H1 (cell line): Measurements from ENCODE around the gene ACTR1B. TPM values are rescaled to one million over a fixed set of nuclear protein-coding genes. Genes with fewer than 3 reads are reported as not detected.
"Not testable (repeated sequence)": the region's sequence is repeated elsewhere in the genome, so short reads cannot be mapped to it uniquely, and the experiment has no call there.

Experiments
- CTCF ChIA-PET: fragments of 300-600 bp; sonication (Branson Sonifier 250); formaldehyde crosslinking; loops from one replicate; lab custom pipeline; 2021; ENCODE audit not compliant: partially characterized antibody; lab: Charles Lee
- POLR2A ChIA-PET: fragments of 300-600 bp; sonication (Branson Sonifier 250); formaldehyde crosslinking; loops from one replicate; lab custom pipeline; 2021; ENCODE audit warnings: inconsistent platforms; ENCODE audit not compliant: partially characterized antibody; lab: Charles Lee
- DNase-seq, 2 experiments: peaks; one replicate each; pipeline versions ENCODE4 v3.0.0 to v3.0.0-alpha.2; 2010 to 2022; ENCODE audit warnings: low spot score in 2 of 2, low read depth in 1 of 2, mixed read lengths in 1 of 2
- FAIRE-seq: peaks from 2 replicates; lab custom pipeline; 2011; peaks lifted over from hg19 to GRCh38; lab: Jason Lieb, UNC
- H2AFZ ChIP-seq: 2 replicates; pipeline ENCODE4 v1.8.1; 2012; ENCODE audit warnings: low read length, inconsistent platforms
- H2AK5ac ChIP-seq: 2 replicates; pipeline ENCODE4 v1.6.1; 2013; ENCODE audit warnings: low read depth, low read length
- H2BK120ac ChIP-seq: replicated peaks from 2 replicates; pipeline ENCODE3; 2013; ENCODE audit warnings: low read depth, low read length, inconsistent platforms
- H2BK12ac ChIP-seq: 2 replicates; pipeline ENCODE4 v1.6.1; 2013; ENCODE audit warnings: low read depth, low read length
- H2BK15ac ChIP-seq: 2 replicates; pipeline ENCODE4 v1.6.1; 2013; ENCODE audit warnings: low read length
- H2BK20ac ChIP-seq: 2 replicates; pipeline ENCODE4 v1.6.1; 2013; ENCODE audit warnings: low read length
- H2BK5ac ChIP-seq: 2 replicates; pipeline ENCODE4 v1.6.1; 2013; ENCODE audit warnings: low read depth, low read length
- H3K14ac ChIP-seq: 2 replicates; pipeline ENCODE4 v1.6.1; 2013; ENCODE audit warnings: inconsistent platforms; ENCODE audit not compliant: insufficient read length
- H3K18ac ChIP-seq: 2 replicates; pipeline ENCODE4 v1.6.1; 2013; ENCODE audit warnings: low read length; ENCODE audit errors: extremely low read depth
- H3K23ac ChIP-seq: 2 replicates; pipeline ENCODE4 v1.6.1; 2013; ENCODE audit warnings: inconsistent platforms; ENCODE audit not compliant: insufficient read length
- H3K23me2 ChIP-seq: 2 replicates; pipeline ENCODE4 v1.6.1; 2013; ENCODE audit warnings: low read depth, low read length
- H3K27ac ChIP-seq: 2 replicates; pipeline ENCODE4 v1.6.1; 2011; ENCODE audit warnings: low read depth, low read length, inconsistent platforms
- H3K27me3 ChIP-seq, 4 experiments: replicated peaks in 1 of 4; 1 replicate in 1 of 4; 2 replicates in 3 of 4; pipeline versions ENCODE4 v1.6.1 to v1.8.1; 2011 to 2013; ENCODE audit warnings: low read length in 3 of 4, mild to moderate bottlenecking in 3 of 4, inconsistent platforms in 2 of 4, mixed read lengths in 2 of 4, moderate library complexity in 1 of 4; ENCODE audit not compliant: control insufficient read depth in 3 of 4, insufficient read depth in 3 of 4; ENCODE audit errors: extremely low read depth in 1 of 4
- H3K36me3 ChIP-seq, 4 experiments: 2 replicates each; pipeline versions ENCODE4 v1.6.1 to v1.8.1; 2011 to 2013; ENCODE audit warnings: mild to moderate bottlenecking in 4 of 4, low read length in 3 of 4, moderate library complexity in 2 of 4, control low read depth in 1 of 4, inconsistent platforms in 1 of 4; ENCODE audit not compliant: insufficient read depth in 4 of 4, control insufficient read depth in 2 of 4
- H3K4ac ChIP-seq: replicated peaks from 2 replicates; pipeline ENCODE3; 2013; ENCODE audit warnings: low read length, low read depth, mixed read lengths, inconsistent platforms; ENCODE audit not compliant: insufficient read length
- H3K4me1 ChIP-seq, 4 experiments: replicated peaks in 1 of 4; 1 replicate in 1 of 4; 2 replicates in 3 of 4; pipeline versions ENCODE4 v1.6.1 to v1.8.1; 2011 to 2013; ENCODE audit warnings: low read length in 3 of 4, inconsistent platforms in 2 of 4, mixed read lengths in 1 of 4; ENCODE audit not compliant: insufficient read depth in 4 of 4, control insufficient read depth in 3 of 4
- H3K4me2 ChIP-seq, 2 experiments: 2 replicates each; pipeline versions ENCODE4 v1.6.1 to v1.8.1; 2011 to 2013; ENCODE audit warnings: low read depth in 2 of 2, low read length in 2 of 2, control low read depth in 1 of 2, inconsistent platforms in 1 of 2, mild to moderate bottlenecking in 1 of 2; ENCODE audit not compliant: insufficient read depth in 1 of 2
- H3K4me3 ChIP-seq, 4 experiments: fragments of 200-600, 300-600 bp in 1 of 4; sonication (generic), shearing (Covaris generic), sonication (Bioruptor Twin) in 1 of 4; 2 replicates each; pipeline versions ENCODE4 v1.5.1 to v1.8.1; 2011 to 2016; ENCODE audit warnings: low read length in 4 of 4, low read depth in 3 of 4, control low read depth in 2 of 4, inconsistent platforms in 2 of 4, mild to moderate bottlenecking in 2 of 4, mixed read lengths in 1 of 4, moderate library complexity in 1 of 4; ENCODE audit not compliant: insufficient read depth in 2 of 4; ENCODE audit errors: extremely low read depth in 1 of 4
- H3K56ac ChIP-seq: replicated peaks from 2 replicates; pipeline ENCODE3; 2013; ENCODE audit warnings: low read depth, mild to moderate bottlenecking, mixed read lengths, low read length, inconsistent platforms; ENCODE audit not compliant: insufficient read length
- H3K79me1 ChIP-seq: 2 replicates; pipeline ENCODE4 v1.6.1; 2013; ENCODE audit warnings: low read depth, low read length, control low read depth
- H3K79me2 ChIP-seq, 2 experiments: 2 replicates each; pipeline versions ENCODE4 v1.6.1 to v1.8.1; 2012 to 2013; ENCODE audit warnings: low read length in 2 of 2, mild to moderate bottlenecking in 2 of 2, inconsistent platforms in 1 of 2; ENCODE audit not compliant: insufficient read depth in 2 of 2, control insufficient read depth in 1 of 2
- H3K9ac ChIP-seq, 4 experiments: replicated peaks in 1 of 4; 1 replicate in 1 of 4; 2 replicates in 3 of 4; pipeline versions ENCODE4 v1.6.1 to v1.8.1; 2011 to 2013; ENCODE audit warnings: low read depth in 3 of 4, low read length in 3 of 4, control low read depth in 2 of 4, mild to moderate bottlenecking in 2 of 4, moderate library complexity in 2 of 4, inconsistent platforms in 1 of 4; ENCODE audit errors: extremely low read depth in 1 of 4
- H3K9me3 ChIP-seq, 2 experiments: 2 replicates each; pipeline versions ENCODE4 v1.6.1 to v1.8.1; 2012 to 2013; ENCODE audit warnings: mild to moderate bottlenecking in 2 of 2, moderate library complexity in 2 of 2, control low read depth in 1 of 2, inconsistent platforms in 1 of 2, low read depth in 1 of 2, low read length in 1 of 2, mixed read lengths in 1 of 2; ENCODE audit not compliant: insufficient read depth in 2 of 2
- H4K20me1 ChIP-seq, 2 experiments: replicated peaks in 1 of 2; 2 replicates each; pipeline versions ENCODE3 to v1.8.1; 2011 to 2013; ENCODE audit warnings: inconsistent platforms in 2 of 2, low read length in 2 of 2, mild to moderate bottlenecking in 1 of 2; ENCODE audit not compliant: insufficient read depth in 2 of 2, control insufficient read depth in 1 of 2
- H4K5ac ChIP-seq: 2 replicates; pipeline ENCODE4 v1.6.1; 2013; ENCODE audit warnings: low read length, low read depth, mixed read lengths, inconsistent platforms; ENCODE audit not compliant: insufficient read length
- H4K8ac ChIP-seq: 2 replicates; pipeline ENCODE4 v1.8.0; 2013; ENCODE audit warnings: mild to moderate bottlenecking, moderate library complexity, low read length, inconsistent platforms; ENCODE audit not compliant: insufficient read depth; ENCODE audit errors: extremely low read depth
- H4K91ac ChIP-seq: replicated peaks from 2 replicates; pipeline ENCODE3; 2013; ENCODE audit warnings: low read length, mixed read lengths, inconsistent platforms; ENCODE audit not compliant: insufficient read length
- WGBS, 2 experiments: shearing (Covaris generic) in 1 of 2; methylation state at CpG; one replicate each; pipeline versions ENCODE4 v1.1.6 to v1.1.7; 2013 to 2015; ENCODE audit warnings: low lambda C conversion rate in 2 of 2, mixed read lengths in 2 of 2, inconsistent platforms in 1 of 2, low coverage in 1 of 2, missing lambda C conversion rate in 1 of 2; ENCODE audit not compliant: insufficient replicate concordance in 2 of 2, insufficient coverage in 1 of 2, insufficient read length in 1 of 2; ENCODE audit errors: extremely low coverage in 1 of 2, missing lambda C conversion rate in 1 of 2; 5-methylcytosine and 5-hydroxymethylcytosine counted together
- polyA plus RNA-seq, 7 experiments: library from polyadenylated mRNA; depleted of rRNA in 3 of 7; stranded (reverse) in 5 of 7; unstranded in 2 of 7; fragments of >200 nt in 5 of 7; fragments of 200-250 nt in 2 of 7; gene quantifications; 1 replicate in 5 of 7; 2 replicates in 1 of 7; 4 replicates in 1 of 7; pipeline versions ENCODE4 v1.2.1 to v1.2.3, GENCODE V29; 2011 to 2013; ENCODE audit warnings: missing spikeins in 2 of 7, mixed read lengths in 2 of 7
- total RNA-seq: library from RNA; stranded (reverse); fragmentation: NEBNext Ultra II Directional; extraction: Animal tissue kit (Norgen Biotek cat#: 25700); gene quantifications from 2 replicates; pipeline ENCODE4 v1.2.1, GENCODE V29; 2021

Gene ACTR1B
- total and polyA plus RNA-seq, 2 of the 8 experiments (the other 6 are each of a cell fraction or from before 2014, with no cell fraction given), result 40.7 to 56.0 TPM

DNA sequence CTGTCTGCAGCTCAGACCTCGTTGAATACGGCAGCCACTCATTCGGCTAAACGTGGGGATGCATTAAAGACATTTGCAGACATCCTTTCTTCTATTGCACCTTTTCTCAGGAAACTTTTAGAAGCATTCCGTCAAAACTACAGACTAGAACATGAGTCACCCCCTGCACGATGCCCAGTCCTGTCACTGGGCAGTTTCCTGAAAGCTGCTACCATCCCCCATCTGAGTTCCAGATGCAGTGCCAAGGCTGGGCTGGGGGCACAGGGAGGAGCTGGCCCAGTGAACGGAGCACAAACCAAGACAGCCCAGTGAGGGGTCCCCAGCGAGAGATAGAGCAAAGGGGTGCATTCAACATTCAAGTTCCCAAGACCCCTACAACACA is 37.8 kb downstream of the ACTR1B start:
- CTCF ChIA-PET, result interaction anchor here (1.1 kb wide), 2 partner anchors 39 to 114 kb away, joined by 3 to 5 read pairs; no protein-coding TSS in a partner anchor
- not testable (repeated sequence) for H3K4ac ChIP-seq, H3K23ac ChIP-seq, FAIRE-seq, H4K20me1 ChIP-seq, H2BK12ac ChIP-seq, H3K14ac ChIP-seq, H3K9ac ChIP-seq, H2AK5ac ChIP-seq, H2BK120ac ChIP-seq, H2BK20ac ChIP-seq, H3K27me3 ChIP-seq, H3K4me1 ChIP-seq, H3K79me2 ChIP-seq, H3K18ac ChIP-seq, H3K4me3 ChIP-seq, H4K91ac ChIP-seq, H2AFZ ChIP-seq, H3K27ac ChIP-seq, H3K4me2 ChIP-seq, H2BK5ac ChIP-seq, H2BK15ac ChIP-seq, H4K5ac ChIP-seq, H4K8ac ChIP-seq, H3K23me2 ChIP-seq, H3K79me1 ChIP-seq, H3K36me3 ChIP-seq, DNase-seq, H3K56ac ChIP-seq, H3K9me3 ChIP-seq
- POLR2A ChIA-PET, result interaction anchor here (2.0 kb wide), 1 partner anchor 20 kb away, joined by 6 read pairs; the partner anchor contains the start of gene COX5B
- WGBS, 2 experiments, result 87% methylated on average over 8 of the region's 8 CpGs; no CpG with 5 or more reads in 1 of the 2 experiments
